Sigmoid colon (tissue), 3 donors: Measurements from ENCODE around the gene PIGN.

Source experiments
- POLR2A ChIP-seq, 2 donors: fragments of 450-650 bp; IDR thresholded peaks; one replicate each; pipeline ENCODE4 v1.6.1; 2016; ENCODE audit warnings: antibody characterized with exemption in 2 of 2, mild to moderate bottlenecking in 2 of 2, moderate library complexity in 2 of 2
- TF ChIP-seq, protein P1 (sequence below), 4 experiments: fragments of 450-650 bp in 3 of 4; fragments of 200-600 bp in 1 of 4; IDR thresholded peaks; one replicate each; pipeline ENCODE4 v1.5.1; 2016 to 2019; ENCODE audit warnings: antibody characterized with exemption in 4 of 4, mild to moderate bottlenecking in 3 of 4, moderate library complexity in 2 of 4

DNA sequence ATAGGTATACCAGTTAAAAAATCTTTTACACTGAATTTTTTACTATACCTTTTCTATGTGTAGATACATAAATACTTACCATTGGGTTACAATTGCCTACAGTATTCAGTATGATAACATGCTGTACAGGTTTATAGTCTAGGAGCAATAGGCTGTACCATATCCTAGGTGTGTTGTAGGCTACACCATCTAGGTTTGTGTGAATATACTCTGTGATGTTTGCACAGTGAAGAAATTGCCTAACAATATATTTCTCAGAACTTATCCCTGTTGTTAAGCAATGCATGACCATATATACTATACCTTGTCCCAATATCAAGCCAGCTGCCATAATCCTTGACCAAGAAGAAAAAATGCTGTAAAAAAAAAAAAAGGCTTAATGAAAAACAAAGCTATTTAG lies 114.5 kb downstream of the PIGN start:
- TF ChIP-seq POLR2A (IDR thresholded peaks at IDR 0.05): no peak
- TF ChIP-seq, protein P1, sequence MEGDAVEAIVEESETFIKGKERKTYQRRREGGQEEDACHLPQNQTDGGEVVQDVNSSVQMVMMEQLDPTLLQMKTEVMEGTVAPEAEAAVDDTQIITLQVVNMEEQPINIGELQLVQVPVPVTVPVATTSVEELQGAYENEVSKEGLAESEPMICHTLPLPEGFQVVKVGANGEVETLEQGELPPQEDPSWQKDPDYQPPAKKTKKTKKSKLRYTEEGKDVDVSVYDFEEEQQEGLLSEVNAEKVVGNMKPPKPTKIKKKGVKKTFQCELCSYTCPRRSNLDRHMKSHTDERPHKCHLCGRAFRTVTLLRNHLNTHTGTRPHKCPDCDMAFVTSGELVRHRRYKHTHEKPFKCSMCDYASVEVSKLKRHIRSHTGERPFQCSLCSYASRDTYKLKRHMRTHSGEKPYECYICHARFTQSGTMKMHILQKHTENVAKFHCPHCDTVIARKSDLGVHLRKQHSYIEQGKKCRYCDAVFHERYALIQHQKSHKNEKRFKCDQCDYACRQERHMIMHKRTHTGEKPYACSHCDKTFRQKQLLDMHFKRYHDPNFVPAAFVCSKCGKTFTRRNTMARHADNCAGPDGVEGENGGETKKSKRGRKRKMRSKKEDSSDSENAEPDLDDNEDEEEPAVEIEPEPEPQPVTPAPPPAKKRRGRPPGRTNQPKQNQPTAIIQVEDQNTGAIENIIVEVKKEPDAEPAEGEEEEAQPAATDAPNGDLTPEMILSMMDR (IDR thresholded peaks at IDR 0.05): no peak
